ENCODE data around the gene KCTD19. TPM values are rescaled to one million over a fixed set of nuclear protein-coding genes. Genes with fewer than 3 reads are reported as not detected.

The KCTD19 gene
- total RNA-seq, 4 donors from 2014 or later = under 0.01 to 2.3 (median 0.25) TPM

DNA sequence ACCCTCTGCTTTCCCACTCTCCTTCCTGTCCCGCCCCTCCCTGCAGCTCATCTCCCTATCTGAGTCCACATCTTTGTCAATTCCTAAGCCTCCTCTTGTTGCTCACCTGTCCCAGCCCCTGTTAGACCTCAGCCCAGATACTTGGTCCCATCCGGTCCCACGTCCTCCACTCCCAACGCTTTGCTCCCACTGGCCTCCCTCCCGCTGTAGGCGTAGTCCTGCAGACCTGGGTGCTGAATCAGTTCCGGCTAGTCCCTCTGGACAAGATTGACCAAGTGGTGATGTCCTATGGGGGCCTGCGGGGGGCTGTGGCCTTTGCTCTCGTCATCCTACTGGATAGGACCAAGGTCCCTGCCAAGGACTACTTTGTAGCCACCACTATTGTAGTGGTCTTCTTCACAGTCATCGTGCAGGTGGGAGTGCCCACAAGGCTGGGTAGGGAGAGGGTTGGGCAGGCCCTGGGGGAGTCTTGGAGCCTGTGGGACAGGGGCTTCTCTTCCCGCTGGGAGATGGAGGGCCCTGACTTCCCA is 69.8 kb downstream of the KCTD19 start:
- TF ChIP-seq POLR2A (IDR thresholded peaks at IDR 0.05) = no peak
- TF ChIP-seq, protein P1, sequence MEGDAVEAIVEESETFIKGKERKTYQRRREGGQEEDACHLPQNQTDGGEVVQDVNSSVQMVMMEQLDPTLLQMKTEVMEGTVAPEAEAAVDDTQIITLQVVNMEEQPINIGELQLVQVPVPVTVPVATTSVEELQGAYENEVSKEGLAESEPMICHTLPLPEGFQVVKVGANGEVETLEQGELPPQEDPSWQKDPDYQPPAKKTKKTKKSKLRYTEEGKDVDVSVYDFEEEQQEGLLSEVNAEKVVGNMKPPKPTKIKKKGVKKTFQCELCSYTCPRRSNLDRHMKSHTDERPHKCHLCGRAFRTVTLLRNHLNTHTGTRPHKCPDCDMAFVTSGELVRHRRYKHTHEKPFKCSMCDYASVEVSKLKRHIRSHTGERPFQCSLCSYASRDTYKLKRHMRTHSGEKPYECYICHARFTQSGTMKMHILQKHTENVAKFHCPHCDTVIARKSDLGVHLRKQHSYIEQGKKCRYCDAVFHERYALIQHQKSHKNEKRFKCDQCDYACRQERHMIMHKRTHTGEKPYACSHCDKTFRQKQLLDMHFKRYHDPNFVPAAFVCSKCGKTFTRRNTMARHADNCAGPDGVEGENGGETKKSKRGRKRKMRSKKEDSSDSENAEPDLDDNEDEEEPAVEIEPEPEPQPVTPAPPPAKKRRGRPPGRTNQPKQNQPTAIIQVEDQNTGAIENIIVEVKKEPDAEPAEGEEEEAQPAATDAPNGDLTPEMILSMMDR (IDR thresholded peaks at IDR 0.05) = no peak
- TF ChIP-seq EP300 (IDR thresholded peaks at IDR 0.05) = no peak
- Histone ChIP-seq H3K4me1 (no peaks in the 10 kb centered on the region), H3K27me3 (no peaks in the 10 kb centered on the region), H3K4me3 (no peak overlapping the region), H3K36me3 (no peaks in the 10 kb centered on the region), H3K27ac (no peak overlapping the region), H3K9me3 (no peaks in the 10 kb centered on the region)
- no peak for DNase-seq (ENCODE audit: low spot score in 2 of 2)
- WGBS, 2 donors = 90 to 93% methylated on average over 11 of the region's 11 CpGs

DNA sequence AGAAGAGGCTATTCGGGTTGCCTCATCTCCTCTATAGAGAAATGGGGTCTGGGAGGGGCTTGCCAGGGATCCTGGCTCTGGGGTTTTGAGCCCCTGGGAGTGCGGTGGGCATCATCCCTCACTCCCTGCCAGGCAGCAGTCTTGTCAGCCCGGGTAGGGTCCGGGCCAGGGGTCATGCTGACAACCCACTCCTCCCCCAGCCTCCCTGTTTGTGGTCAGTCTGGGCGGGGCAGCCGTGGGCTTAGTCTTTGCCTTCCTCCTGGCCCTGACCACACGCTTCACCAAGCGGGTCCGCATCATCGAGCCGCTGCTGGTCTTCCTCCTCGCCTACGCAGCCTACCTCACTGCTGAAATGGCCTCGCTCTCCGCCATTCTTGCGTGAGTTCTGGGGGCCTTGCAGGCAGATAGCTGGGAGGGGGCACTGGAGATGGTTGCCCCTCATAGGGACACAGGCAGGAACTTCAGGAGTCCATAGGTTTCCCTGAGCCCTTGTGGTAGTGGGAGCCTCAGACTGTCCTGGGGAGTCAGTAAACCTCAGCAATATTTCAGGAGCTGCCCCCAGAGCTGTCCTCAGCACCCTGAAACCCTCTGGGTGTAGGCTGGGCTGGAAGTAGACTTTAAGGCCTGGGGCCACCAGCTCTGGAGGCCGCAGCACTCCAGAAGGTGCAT is 70.9 kb downstream of the KCTD19 start:
- DNase-seq (ENCODE audit: low spot score in 2 of 2) = no peak
- Histone ChIP-seq H3K4me3 (no peak overlapping the region), H3K36me3 (no peaks in the 10 kb centered on the region), H3K27ac (no peak overlapping the region), H3K9me3 (no peaks in the 10 kb centered on the region), H3K4me1 (no peaks in the 10 kb centered on the region), H3K27me3 (no peaks in the 10 kb centered on the region)
- TF ChIP-seq, protein P1 (IDR thresholded peaks at IDR 0.05) = no peak
- TF ChIP-seq EP300 (IDR thresholded peaks at IDR 0.05) = no peak
- no peak for TF ChIP-seq POLR2A (IDR thresholded peaks at IDR 0.05)
- WGBS, 2 donors = 90 to 95% methylated on average over 10 to 17 of the region's 17 CpGs

DNA sequence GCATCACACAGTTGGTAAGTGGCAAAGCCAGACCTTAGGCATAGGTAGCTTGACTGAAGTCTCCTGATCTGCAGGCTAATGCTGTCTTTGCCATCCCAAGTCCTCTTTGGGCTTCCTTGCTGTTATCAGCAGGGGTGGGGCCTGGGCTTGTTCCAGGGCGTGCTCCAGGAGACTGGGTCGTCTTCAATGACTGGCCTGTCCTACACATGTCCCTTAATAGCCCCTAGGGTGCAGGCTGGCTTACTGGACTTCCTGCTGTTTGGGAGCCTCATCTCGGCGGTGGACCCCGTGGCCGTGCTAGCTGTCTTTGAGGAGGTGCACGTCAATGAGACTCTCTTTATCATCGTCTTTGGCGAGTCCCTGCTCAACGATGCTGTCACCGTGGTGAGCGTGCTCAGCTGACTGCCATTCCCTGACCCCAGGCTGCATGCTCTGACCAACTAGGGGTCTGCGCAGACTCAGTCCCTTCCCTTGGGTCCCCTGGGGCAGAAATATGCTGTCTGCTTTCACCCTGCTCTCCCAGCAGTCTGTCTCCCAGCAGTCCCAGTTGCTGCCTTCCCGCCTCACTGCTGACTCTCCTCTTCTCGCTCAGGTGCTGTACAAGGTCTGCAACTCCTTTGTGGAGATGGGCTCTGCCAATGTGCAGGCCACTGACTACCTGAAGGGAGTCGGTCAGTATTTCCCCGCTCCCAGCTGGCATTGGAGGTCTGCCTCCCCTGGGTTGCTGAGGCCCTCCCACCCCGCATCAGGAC is 71.6 kb downstream of the KCTD19 start:
- no peaks in the 10 kb centered on the region for H3K36me3 ChIP-seq
- H3K27me3 ChIP-seq = no peaks in the 10 kb centered on the region
- H3K27ac ChIP-seq = no peak overlapping the region
- TF ChIP-seq, protein P1 (IDR thresholded peaks at IDR 0.05) = no peak
- TF ChIP-seq EP300 (IDR thresholded peaks at IDR 0.05) (no peak), POLR2A (IDR thresholded peaks at IDR 0.05) (no peak)
- DNase-seq (ENCODE audit: low spot score in 2 of 2) = no peak
- H3K4me1 ChIP-seq = no peaks in the 10 kb centered on the region
- no peak overlapping the region for H3K4me3 ChIP-seq
- no peaks in the 10 kb centered on the region for H3K9me3 ChIP-seq
- WGBS, 2 donors = 79 to 88% methylated on average over 17 to 18 of the region's 18 CpGs

DNA sequence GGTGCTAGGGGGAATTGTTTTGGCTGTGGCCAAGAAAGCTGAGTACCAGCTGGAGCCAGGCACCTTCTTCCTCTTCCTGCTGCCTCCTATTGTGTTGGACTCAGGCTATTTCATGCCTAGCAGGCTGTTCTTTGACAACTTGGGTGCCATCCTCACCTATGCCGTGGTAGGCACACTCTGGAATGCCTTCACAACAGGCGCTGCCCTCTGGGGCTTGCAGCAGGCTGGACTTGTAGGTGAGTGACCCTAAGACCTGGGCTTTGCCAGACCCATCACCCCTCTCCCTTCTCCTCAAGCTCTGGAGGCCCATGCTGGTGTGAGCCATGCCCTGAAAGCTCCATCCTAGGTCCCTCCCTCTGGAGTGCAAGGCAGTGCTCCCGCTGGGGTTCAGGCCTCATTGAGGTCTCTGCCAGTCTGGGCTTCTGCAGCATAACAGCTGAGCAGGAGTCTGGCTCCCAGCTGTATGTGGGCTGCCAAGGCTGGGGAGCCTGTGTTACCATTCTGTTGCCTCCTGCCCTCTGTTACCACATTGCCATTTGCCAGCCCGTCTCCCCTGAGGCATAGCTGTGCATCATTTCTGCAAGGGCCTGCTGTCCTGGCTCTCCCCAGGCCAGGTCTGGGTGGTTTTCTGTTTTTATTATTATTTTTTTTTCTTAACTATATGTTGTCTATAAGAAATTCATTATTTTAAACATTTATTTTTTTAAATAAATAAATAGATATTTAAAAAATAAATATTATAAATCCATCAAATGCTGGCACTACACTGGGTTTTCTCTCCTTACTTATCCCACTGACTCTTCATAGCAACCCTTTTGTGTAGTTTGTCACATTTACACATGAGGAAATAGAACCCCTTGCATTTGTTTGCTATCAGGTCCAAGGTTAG is 73.7 kb downstream of the KCTD19 start:
- peaks cover 0 to 18% (median 8%) of the 10 kb centered on the region in 4 donors for H3K4me1 ChIP-seq
- no peak for DNase-seq (ENCODE audit: low spot score in 2 of 2)
- H3K9me3 ChIP-seq = no peaks in the 10 kb centered on the region
- WGBS, 2 donors = 86 to 93% methylated on average over 4 of the region's 4 CpGs
- no peaks in the 10 kb centered on the region for H3K36me3 ChIP-seq
- no peak overlapping the region for H3K27ac ChIP-seq
- TF ChIP-seq EP300 (IDR thresholded peaks at IDR 0.05) (no peak), POLR2A (IDR thresholded peaks at IDR 0.05) (no peak)
- TF ChIP-seq, protein P1 (IDR thresholded peaks at IDR 0.05) = no peak
- H3K4me3 ChIP-seq = no peak overlapping the region
- peaks cover 0 to 9% of the 10 kb centered on the region in 2 donors for H3K27me3 ChIP-seq

Measured in tibial nerve (tissue), 4 donors.